ENCODE results near the gene CRYBB1. TPM values are rescaled to one million over a fixed set of nuclear protein-coding genes. Genes with fewer than 3 reads are reported as not detected.
A peak's percentile ranks its signal among the peaks of the same experiment; 100 is the strongest.

The CRYBB1 gene
- not detected in 2 replicates for total RNA-seq

DNA sequence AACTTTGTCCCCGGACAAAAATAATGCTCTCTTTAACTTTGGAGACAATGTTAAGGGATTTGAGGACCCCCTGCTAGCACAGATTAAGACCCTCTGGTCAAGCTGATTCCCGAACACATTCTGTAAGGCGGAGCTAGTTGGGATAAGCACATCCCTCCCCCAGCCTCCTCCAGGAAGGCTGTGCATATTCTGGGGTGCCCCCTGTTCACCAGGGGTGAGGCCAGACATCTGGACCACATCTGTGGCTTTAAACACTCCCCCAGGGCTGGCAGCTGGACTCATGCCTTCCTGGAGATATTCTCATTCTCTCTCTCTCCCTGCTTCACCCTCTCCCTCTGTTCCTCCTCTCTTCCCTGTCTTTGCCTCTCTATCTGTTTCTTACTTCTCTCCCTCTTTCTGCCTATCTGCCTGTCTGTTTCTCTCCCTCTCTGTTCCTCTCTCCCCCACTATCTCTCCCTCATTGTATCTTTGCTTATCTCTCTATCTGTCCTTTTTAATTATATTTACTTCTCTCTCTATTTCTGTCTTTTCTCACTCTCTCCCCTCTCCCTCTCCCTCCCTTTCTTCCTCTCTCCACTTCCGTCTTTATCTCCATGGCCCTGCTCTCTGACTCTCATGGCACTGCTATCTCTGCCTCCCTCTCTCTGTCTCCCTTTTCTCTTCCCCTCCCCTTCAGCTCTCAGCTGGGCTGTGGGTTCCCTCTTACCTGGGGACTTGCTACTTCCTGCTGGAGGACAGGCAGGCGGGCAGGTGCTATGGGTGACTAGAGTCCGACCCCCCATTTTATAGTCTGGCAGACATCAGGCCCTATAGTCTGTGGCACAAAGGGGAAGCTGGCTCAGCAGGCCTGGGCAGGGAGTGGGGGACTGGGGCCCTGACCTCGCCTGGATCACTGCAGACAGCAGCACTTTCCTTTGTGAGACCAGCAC is at the start of gene CRYBB1:
Gene CRYBB1, minus strand, starts transcription at position 757 of the 929 bp plus-strand sequence. CDS start 1,708 bp downstream, outside the sequence.

DNA sequence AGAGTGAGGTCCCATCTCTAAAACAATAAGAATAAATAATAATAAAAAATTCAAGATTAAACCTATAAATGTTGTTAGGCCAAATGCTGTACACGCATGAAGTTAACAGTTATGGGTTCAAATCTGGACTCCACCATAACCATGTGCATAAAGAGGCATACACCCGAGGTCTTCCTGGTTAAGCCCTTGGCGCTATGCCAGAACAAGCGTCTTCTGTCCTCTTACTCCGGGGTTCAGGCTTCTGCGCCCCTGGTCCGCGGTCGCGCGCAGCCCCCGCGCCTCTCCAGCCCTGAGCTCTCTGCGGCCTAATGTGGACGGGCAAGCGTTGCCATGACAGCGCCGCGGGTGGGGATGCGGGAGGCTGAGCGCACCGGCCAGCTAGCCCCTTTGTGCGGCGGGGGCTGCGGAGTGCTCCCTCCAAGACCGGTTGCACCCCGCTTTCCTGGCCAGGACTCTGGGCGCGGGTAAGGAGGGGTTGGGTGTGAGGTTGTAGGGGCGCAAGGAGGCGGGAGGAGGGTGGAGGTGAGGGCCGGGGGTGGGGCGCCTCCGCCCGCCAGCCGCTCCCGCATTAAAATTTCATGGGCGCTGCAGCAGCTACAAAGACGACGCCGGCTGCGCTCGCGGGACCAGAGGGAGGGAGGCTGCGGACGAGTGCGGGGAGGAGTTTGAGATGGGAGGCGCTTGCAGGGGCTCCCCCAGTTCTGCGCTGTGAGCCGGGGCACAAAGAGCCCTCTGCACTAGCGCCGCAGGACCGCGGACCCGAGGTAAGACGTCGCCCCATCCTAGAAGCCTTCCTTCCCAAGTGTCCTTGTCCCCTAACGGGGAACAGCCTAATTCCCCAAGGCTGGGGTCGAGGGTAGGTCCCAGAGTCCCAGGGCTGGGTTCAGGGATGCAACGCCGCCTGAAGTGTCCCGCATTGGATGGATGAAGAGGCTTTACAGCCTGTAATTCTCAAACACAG is 39.3 kb upstream of the CRYBB1 start, which contains the start of gene MIAT:
Gene MIAT, plus strand, starts transcription at position 698 of the 961 bp plus-strand sequence.

DNA sequence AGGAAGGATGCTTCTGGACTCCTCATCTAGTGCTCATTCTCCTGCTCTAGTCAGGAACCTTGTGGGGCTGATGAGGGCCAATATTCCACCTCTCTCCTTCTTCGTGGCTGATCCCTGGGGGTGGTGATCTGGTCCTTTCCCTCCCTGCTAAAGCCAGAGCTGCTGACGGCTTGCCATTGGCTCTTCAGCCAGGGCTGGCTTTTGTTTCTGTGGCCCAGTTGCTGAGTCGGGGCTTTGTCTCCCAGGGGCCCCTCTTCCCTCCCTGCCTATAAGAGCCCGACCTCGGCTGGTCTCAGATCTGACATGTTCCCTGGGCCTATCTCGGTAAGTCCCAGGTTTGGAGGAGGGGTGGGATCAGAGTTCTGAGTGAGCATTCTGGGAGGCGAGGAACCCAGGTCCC is 3.8 kb upstream of the CRYBB1 start, which contains the start of gene CRYBA4:
Gene CRYBA4, plus strand, starts transcription at position 301 of the 400 bp plus-strand sequence. CDS start 634 bp downstream, outside the sequence.

DNA sequence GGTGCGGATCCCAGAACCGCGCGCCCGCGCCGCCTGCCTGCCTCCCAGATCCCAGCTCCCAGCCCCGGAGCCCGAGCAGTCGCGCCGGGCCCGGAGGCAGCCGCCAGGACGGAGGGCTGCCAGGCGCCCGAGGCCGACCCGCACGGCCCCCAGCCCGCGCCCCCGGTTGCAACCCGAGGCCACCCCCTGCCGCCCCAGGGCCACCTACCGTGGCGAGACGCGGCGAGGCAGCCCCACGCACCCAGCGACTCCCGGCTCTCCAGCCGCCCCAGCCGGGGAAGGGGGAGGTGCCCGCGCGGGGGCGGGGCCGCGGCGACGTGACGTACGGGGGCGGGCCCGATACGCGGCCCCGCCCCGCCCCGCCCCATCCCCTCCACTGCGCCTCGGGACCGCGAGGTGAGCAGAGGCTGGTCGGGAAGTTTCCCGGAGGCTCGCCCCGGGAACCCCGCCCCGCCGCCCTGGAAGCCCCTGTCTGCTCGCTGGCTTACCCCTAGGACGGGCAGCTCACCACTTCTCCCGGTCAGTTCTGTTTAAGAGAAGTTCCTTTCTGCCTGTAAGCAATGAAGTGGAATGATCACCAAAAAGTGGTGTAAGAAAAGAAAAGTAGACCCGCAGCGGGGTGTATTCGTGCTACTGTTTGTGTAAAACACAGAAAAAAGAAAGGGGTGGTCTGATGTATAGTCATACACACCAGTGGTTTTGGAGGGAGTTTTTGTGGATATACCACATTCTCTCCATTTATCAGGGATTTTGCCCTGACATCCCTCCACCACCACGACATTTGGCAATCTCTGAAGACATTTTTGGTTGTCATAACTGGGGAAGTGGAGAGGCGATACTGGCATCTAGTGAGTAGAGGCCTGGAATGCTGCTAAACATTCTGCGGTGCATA is 27.7 kb downstream of the CRYBB1 start, which contains the start of gene TPST2:
Gene TPST2, minus strand, starts transcription at position 288 of the 892 bp plus-strand sequence. CDS start 48,502 bp downstream, outside the sequence.

Small RNAs within 50 kb of the gene (small RNA-seq; reads per million reads assigned to genes)
- gene MIR548J = 4.3 reads per million, percentile 91 among the genes with 10 or more reads in this experiment
- gene RF01874 = not detected

Other genes with a start within 250 kb of the CRYBB1 start
- 0.73 and 0.78 TPM in 2 replicates for gene ASPHD2, start 188.8 kb downstream of the CRYBB1 start, total RNA-seq
- 26.5 and 31.5 TPM in 2 replicates for gene HPS4, start 134.2 kb downstream of the CRYBB1 start, total RNA-seq
- 14.3 and 17.6 TPM in 2 replicates for gene SRRD, start 134.2 kb downstream of the CRYBB1 start, total RNA-seq
- gene TFIP11, start 105.6 kb downstream of the CRYBB1 start, total RNA-seq = 28.3 and 32.5 TPM in 2 replicates
- gene TPST2, start 27.9 kb downstream of the CRYBB1 start, total RNA-seq = 14.1 and 19.8 TPM in 2 replicates
- not detected in 2 replicates for gene CRYBA4, start 3.9 kb upstream of the CRYBB1 start, total RNA-seq
- 0.37 and 0.59 TPM in 2 replicates for gene MIAT, start 39.6 kb upstream of the CRYBB1 start, total RNA-seq

All from subcutaneous preadipocyte (primary cell).